GM10248 (cell line): ENCODE measurements around the gene NOL7.

ENCODE experiments used
- CTCF ChIA-PET: fragments of 300-600 bp; sonication (Branson Sonifier 250); formaldehyde crosslinking; extraction: SDS; loops from one replicate; lab custom pipeline; 2021; ENCODE audit warnings: antibody characterized with exemption; lab: Yijun Ruan, JAX
- POLR2A ChIA-PET: fragments of 350-650 bp; sonication (Branson Sonifier 250); formaldehyde crosslinking; extraction: SDS; loops from one replicate; lab custom pipeline; 2020; ENCODE audit warnings: antibody characterized with exemption; lab: Yijun Ruan, JAX
- DNase-seq: peaks from one replicate; pipeline ENCODE4 v3.0.0; 2012; ENCODE audit errors: extremely low spot score
- TF ChIP-seq, protein P1 (sequence below): IDR thresholded peaks from 2 replicates; pipeline ENCODE4 v1.5.1; 2012; ENCODE audit warnings: mild to moderate bottlenecking, low read depth; ENCODE audit errors: extremely low read depth, missing control alignments, control extremely low read depth

Gene NOL7

DNA sequence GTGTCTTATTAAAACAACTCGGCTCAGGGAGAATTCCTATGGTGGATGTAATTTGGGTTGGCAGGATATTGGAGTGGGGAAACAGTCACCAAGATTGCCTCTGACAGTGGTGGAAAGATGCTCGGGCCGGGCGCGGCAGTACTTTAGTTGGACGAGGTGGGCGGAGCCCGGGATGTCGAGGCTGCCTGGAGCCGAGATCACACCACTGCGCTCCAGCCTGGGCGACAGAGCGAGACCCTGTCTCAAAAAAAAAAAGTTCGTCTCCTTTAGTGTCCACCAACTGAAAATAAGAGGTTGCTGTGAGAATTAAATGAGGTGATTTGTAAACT lies 621 bp downstream of the NOL7 start:
- peak; percentile 24 for DNase-seq
- CTCF ChIA-PET, result interaction anchor here (0.6 to 4.0 kb wide), 41 partner anchors 10 to 704 kb away, joined by 3 to 43 read pairs (median 3); partner anchors contain the start of genes GFOD1, RANBP9, SIRT5 and TBC1D7
- POLR2A ChIA-PET, result interaction anchor here (0.5 to 1.4 kb wide), 4 partner anchors 9 to 1386 kb away, joined by 3 to 5 read pairs (median 3); partner anchors contain the start of gene SIRT5
- TF ChIP-seq, protein P1, sequence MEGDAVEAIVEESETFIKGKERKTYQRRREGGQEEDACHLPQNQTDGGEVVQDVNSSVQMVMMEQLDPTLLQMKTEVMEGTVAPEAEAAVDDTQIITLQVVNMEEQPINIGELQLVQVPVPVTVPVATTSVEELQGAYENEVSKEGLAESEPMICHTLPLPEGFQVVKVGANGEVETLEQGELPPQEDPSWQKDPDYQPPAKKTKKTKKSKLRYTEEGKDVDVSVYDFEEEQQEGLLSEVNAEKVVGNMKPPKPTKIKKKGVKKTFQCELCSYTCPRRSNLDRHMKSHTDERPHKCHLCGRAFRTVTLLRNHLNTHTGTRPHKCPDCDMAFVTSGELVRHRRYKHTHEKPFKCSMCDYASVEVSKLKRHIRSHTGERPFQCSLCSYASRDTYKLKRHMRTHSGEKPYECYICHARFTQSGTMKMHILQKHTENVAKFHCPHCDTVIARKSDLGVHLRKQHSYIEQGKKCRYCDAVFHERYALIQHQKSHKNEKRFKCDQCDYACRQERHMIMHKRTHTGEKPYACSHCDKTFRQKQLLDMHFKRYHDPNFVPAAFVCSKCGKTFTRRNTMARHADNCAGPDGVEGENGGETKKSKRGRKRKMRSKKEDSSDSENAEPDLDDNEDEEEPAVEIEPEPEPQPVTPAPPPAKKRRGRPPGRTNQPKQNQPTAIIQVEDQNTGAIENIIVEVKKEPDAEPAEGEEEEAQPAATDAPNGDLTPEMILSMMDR, result no peak

GRCh38 chr6:13617066-13617465 lies 1.9 kb downstream of the NOL7 start:
- ChIA-PET POLR2A (no interaction called here), CTCF (interaction anchor here (1.3 to 4.0 kb wide), 5 partner anchors 9 to 42 kb away, joined by 3 to 43 read pairs (median 8); partner anchors contain the start of gene SIRT5)
- DNase-seq, result no peak
- TF ChIP-seq, protein P1, result no peak

DNA sequence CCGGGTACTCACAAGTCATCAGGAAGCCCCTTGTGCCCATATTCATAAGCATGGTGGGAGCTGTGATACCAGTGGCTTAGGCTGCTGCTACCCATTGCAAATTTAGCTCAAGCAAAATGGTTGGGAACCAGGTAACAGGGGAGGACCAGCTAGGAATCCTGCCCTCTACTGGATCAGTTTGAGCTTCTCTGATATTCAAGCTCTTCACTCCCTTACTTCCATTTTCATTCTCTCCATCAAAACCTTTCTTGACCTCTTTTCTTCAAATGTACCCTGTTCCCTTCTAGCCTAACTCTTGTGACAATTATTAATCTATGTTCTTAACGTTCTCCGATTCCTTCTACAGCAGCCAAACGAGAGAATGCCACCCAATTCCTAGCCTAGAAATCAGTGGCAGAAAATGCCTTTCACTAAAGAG lies 9.7 kb downstream of the NOL7 start:
- peak; percentile 40 for DNase-seq
- TF ChIP-seq, protein P1, result peak; percentile 41
- ChIA-PET CTCF (interaction anchor here (0.7 to 5.2 kb wide), 14 partner anchors 9 to 442 kb away, joined by 3 to 43 read pairs (median 4); partner anchors contain the start of genes NOL7 and SIRT5), POLR2A (interaction anchor here (0.9 kb wide), 1 partner anchor 10 kb away, joined by 3 read pairs; the partner anchor contains the start of gene NOL7)

DNA sequence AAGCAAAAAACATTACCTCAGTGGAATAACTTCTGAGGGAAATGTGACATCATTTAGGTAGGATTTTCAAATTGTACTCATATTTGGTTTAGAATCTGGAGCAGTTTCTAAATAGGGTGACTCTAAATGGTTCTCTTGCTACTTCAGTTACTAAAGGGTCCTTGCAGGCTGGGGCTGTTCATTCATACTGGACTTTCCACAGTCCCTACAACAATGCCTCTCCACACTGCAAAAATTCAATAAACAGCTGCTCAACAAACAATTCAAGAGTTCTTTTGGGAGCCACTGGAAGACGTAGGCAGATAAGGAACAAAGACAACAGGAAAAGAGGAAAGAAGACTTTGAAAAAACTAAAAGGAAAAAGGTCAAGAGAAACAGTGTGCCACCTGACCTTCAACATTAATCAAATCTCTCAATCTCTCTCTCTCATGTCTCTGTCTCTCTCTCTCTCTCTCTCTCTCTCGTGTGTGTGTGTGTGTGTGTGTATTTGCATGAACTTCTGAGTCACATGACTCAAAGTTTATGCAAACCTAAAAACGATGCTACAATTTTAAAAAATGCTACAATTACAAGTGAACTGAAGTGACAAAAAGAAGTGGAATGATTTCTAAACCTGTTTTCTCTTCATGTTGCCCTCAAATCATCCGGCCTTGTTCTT lies 14.5 kb downstream of the NOL7 start:
- CTCF ChIA-PET, result interaction anchor here (1.2 to 1.8 kb wide), 4 partner anchors 10 to 17 kb away, joined by 3 to 8 read pairs (median 4); partner anchors contain the start of gene NOL7
- no peak for DNase-seq
- POLR2A ChIA-PET, result no interaction called here
- TF ChIP-seq, protein P1, result no peak

DNA sequence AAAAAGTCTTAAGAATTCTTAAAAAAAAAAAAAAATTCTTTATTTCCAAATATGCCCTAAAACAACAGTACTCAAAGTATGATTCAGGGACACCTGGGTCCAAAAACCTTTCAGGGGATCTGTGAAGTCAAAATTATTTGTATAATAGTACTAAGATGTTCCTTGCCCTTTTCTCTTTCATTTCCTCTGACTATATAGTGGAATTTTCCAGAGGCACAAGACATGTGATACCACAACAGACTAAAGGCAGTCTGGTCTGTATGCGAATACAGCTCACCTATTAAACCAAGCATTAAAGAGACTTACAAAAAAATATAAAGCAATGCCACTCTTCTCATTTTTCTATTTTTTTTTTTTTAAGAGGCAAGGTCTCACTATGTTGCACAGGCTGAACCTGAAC lies 15.4 kb downstream of the NOL7 start:
- CTCF ChIA-PET, result interaction anchor here (1.0 to 3.8 kb wide), 5 partner anchors 10 to 56 kb away, joined by 3 to 12 read pairs (median 4); partner anchors contain the start of genes NOL7 and SIRT5
- POLR2A ChIA-PET, result no interaction called here
- TF ChIP-seq, protein P1, result no peak
- DNase-seq, result no peak

DNA sequence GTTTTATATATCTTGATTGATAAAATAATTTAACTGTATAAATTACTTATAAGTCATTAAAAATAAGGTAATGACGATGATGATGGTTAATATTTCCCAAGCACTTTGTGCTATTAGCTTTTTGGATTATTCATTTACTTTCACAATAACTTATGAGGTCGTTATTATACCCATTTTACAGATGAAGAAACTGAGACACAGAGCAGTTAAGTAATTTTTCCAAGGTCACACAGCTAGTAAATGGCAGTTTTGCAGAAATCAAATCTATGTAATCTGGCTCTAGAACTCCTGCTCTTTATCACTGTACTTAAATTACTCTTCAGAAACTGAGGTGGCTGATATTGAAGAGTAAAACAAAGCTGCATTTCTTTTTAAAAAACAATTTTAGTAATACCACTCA lies 18.2 kb downstream of the NOL7 start:
- DNase-seq, result no peak
- TF ChIP-seq, protein P1, result no peak
- CTCF ChIA-PET, result interaction anchor here (0.8 to 3.8 kb wide), 5 partner anchors 9 to 258 kb away, joined by 3 to 13 read pairs (median 8); partner anchors contain the start of genes NOL7 and SIRT5
- POLR2A ChIA-PET, result no interaction called here
